K562 (cell line): Measurements from ENCODE around the gene PGP. TPM values are rescaled to one million over a fixed set of nuclear protein-coding genes. Genes with fewer than 3 reads are reported as not detected.

Source experiments
- BRD9 ChIP-seq: fragments of 450-650 bp; IDR thresholded peaks from 2 replicates; pipeline ENCODE4 v1.6.1; 2018; ENCODE audit warnings: low read depth; ENCODE audit not compliant: partially characterized antibody
- CHCHD3 ChIP-seq: fragments of 250-450 bp; sonication (Bioruptor Pico); IDR thresholded peaks from 2 replicates; pipeline ENCODE4 v2.1.2; 2022; ENCODE audit warnings: mild to moderate bottlenecking
- HDAC2 ChIP-seq: fragments of 450-650 bp; IDR thresholded peaks from 2 replicates; pipeline ENCODE4 v1.6.1; 2016; ENCODE audit warnings: mild to moderate bottlenecking
- HDGF ChIP-seq: fragments of 450-650 bp; IDR thresholded peaks from 2 replicates; pipeline ENCODE4 v1.6.1; 2016
- MYC ChIP-seq, 2 experiments: fragments of 250-450 bp in 1 of 2; sonication (Bioruptor Pico) in 1 of 2; IDR thresholded peaks; 2 replicates each; pipeline versions ENCODE4 v1.5.1 to v1.6.1; 2012 to 2021; ENCODE audit warnings: low read depth in 2 of 2, borderline replicate concordance in 1 of 2, improper control_type of control experiment in 1 of 2, low read length in 1 of 2, mild to moderate bottlenecking in 1 of 2, moderate library complexity in 1 of 2
- NFE2 ChIP-seq: IDR thresholded peaks from 2 replicates; pipeline ENCODE4 v1.6.1; 2014; ENCODE audit warnings: antibody characterized with exemption, low read depth
- NFRKB ChIP-seq: fragments of 450-650 bp; IDR thresholded peaks from 2 replicates; pipeline ENCODE4 v1.6.1; 2016; ENCODE audit warnings: low read depth
- SIRT6 ChIP-seq: IDR thresholded peaks from one replicate; pipeline ENCODE4 v1.6.1; 2012; ENCODE audit warnings: low read depth, mild to moderate bottlenecking, control low read depth, inconsistent platforms, low read length, moderate library complexity
- TRIM24 ChIP-seq, 2 experiments: fragments of 450-650 bp; IDR thresholded peaks; 2 replicates each; pipeline ENCODE4 v1.6.1; 2016
- U2AF1 ChIP-seq: fragments of 200-400 bp; formaldehyde crosslinking; optimal IDR thresholded peaks from 2 replicates; pipeline ENCODE3; 2017; ENCODE audit warnings: mild to moderate bottlenecking, low read depth, low read length, moderate library complexity
- ZBTB40 ChIP-seq, 2 experiments: fragments of 450-650 bp in 1 of 2; sonication (generic) in 1 of 2; formaldehyde crosslinking in 1 of 2; IDR thresholded peaks; 2 replicates each; pipeline versions ENCODE4 v1.7.1 to v1.9.0; 2016 to 2022; ENCODE audit warnings: inconsistent platforms in 1 of 2, mild to moderate bottlenecking in 1 of 2, missing genetic modification reagents in 1 of 2
- ZC3H4 ChIP-seq: sonication (generic); formaldehyde crosslinking; IDR thresholded peaks from 2 replicates; pipeline ENCODE4 v1.9.0; 2021; ENCODE audit warnings: missing genetic modification reagents, borderline replicate concordance
- polyA plus RNA-seq, 8 experiments: library from polyadenylated mRNA; depleted of rRNA in 4 of 8; stranded (reverse) in 5 of 8; unstranded in 3 of 8; fragments of >200 nt; fragmentation: Nextera tagmentation in 2 of 8; fragmentation: Illumina TruSeq in 1 of 8; extraction: Ambion mirVana in 2 of 8; extraction: Trizol in 1 of 8; gene quantifications; 2 replicates each; pipeline versions ENCODE4 v1.2.1 to v1.2.3, GENCODE V29; 2011 to 2014; ENCODE audit warnings: inconsistent platforms in 1 of 8, missing spikeins in 1 of 8
- total RNA-seq, 7 experiments: library from RNA; depleted of rRNA in 6 of 7; stranded (reverse); fragments of >200 nt in 6 of 7; fragmentation: Illumina TruSeq in 2 of 7; extraction: Trizol in 2 of 7; gene quantifications; 2 replicates each; pipeline versions ENCODE4 v1.2.1 to v1.2.3, GENCODE V29; 2011 to 2021; ENCODE audit warnings: low replicate concordance in 1 of 7
- TF ChIP-seq, protein P1 (sequence below): fragments of 250-450 bp; sonication (Bioruptor Pico); IDR thresholded peaks from 2 replicates; pipeline ENCODE4 v1.5.0; 2021; ENCODE audit warnings: mild to moderate bottlenecking, borderline replicate concordance
- TF ChIP-seq, protein P2 (sequence below), 2 experiments: fragments of 450-650 bp; IDR thresholded peaks; 2 replicates each; pipeline ENCODE4 v1.6.1; 2016

The PGP gene
- total and polyA plus RNA-seq, 9 of the 15 experiments (the other 6 are each of a cell fraction or from before 2014, with no cell fraction given): 1.1 to 57.6 (median 19.6) TPM

GRCh38 chr16:2250652-2251295 is 36.1 kb upstream of the PGP start (continued):
- TF ChIP-seq, protein P1, sequence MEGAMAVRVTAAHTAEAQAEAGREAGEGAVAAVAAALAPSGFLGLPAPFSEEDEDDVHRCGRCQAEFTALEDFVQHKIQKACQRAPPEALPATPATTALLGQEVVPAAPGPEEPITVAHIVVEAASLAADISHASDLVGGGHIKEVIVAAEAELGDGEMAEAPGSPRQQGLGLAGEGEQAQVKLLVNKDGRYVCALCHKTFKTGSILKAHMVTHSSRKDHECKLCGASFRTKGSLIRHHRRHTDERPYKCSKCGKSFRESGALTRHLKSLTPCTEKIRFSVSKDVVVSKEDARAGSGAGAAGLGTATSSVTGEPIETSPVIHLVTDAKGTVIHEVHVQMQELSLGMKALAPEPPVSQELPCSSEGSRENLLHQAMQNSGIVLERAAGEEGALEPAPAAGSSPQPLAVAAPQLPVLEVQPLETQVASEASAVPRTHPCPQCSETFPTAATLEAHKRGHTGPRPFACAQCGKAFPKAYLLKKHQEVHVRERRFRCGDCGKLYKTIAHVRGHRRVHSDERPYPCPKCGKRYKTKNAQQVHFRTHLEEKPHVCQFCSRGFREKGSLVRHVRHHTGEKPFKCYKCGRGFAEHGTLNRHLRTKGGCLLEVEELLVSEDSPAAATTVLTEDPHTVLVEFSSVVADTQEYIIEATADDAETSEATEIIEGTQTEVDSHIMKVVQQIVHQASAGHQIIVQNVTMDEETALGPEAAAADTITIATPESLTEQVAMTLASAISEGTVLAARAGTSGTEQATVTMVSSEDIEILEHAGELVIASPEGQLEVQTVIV (CRISPR knock-in tag): no peak
- TF ChIP-seq, protein P2, sequence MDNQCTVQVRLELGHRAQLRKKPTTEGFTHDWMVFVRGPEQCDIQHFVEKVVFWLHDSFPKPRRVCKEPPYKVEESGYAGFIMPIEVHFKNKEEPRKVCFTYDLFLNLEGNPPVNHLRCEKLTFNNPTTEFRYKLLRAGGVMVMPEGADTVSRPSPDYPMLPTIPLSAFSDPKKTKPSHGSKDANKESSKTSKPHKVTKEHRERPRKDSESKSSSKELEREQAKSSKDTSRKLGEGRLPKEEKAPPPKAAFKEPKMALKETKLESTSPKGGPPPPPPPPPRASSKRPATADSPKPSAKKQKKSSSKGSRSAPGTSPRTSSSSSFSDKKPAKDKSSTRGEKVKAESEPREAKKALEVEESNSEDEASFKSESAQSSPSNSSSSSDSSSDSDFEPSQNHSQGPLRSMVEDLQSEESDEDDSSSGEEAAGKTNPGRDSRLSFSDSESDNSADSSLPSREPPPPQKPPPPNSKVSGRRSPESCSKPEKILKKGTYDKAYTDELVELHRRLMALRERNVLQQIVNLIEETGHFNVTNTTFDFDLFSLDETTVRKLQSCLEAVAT (IDR thresholded peaks at IDR 0.05): peak in 1 of 2 experiments; percentile 57; a peak in 1 of 4 replicates
- TF ChIP-seq ZBTB40 (IDR thresholded peaks at IDR 0.05): 0 out of 2 replicates have a peak, but pooled peaks have one; percentile 41
- no peak for TF ChIP-seq ZBTB40 (CRISPR knock-in tag; IDR thresholded peaks at IDR 0.05)
- TF ChIP-seq TRIM24 (IDR thresholded peaks at IDR 0.05): no peak
- TF ChIP-seq BRD9: peak; percentile 33
- TF ChIP-seq SIRT6: no peak
- TF ChIP-seq HDAC2: 0 out of 2 replicates have a peak, but pooled peaks have one; percentile 35
- 0 out of 2 replicates have a peak, but pooled peaks have one; percentile 1 for TF ChIP-seq NFRKB
- TF ChIP-seq ZC3H4 (CRISPR knock-in tag): no peak
- 0 out of 2 replicates have a peak, but pooled peaks have one; percentile 40 for TF ChIP-seq CHCHD3 (CRISPR knock-in tag)
- no peak for TF ChIP-seq U2AF1
- TF ChIP-seq NFE2: no peak
- no peak for TF ChIP-seq MYC (IDR thresholded peaks at IDR 0.05; ENCODE audit: low read depth, low read length)
- 0 out of 2 replicates have a peak, but pooled peaks have one; percentile 57 for TF ChIP-seq MYC (CRISPR knock-in tag; IDR thresholded peaks at IDR 0.05; ENCODE audit: borderline replicate concordance, low read depth)
- TF ChIP-seq HDGF: no peak
